Ecto neural progenitor cell (in vitro differentiated cells): ENCODE measurements around the gene CLEC16A.

Source experiments
- DNase-seq: peaks from one replicate; pipeline ENCODE4 v3.0.0-alpha.2; 2018; ENCODE audit warnings: low spot score

CLEC16A gene

GRCh38 chr16:11125936-11126335 lies 181.6 kb downstream of the CLEC16A start:
- DNase-seq: no peak

DNA sequence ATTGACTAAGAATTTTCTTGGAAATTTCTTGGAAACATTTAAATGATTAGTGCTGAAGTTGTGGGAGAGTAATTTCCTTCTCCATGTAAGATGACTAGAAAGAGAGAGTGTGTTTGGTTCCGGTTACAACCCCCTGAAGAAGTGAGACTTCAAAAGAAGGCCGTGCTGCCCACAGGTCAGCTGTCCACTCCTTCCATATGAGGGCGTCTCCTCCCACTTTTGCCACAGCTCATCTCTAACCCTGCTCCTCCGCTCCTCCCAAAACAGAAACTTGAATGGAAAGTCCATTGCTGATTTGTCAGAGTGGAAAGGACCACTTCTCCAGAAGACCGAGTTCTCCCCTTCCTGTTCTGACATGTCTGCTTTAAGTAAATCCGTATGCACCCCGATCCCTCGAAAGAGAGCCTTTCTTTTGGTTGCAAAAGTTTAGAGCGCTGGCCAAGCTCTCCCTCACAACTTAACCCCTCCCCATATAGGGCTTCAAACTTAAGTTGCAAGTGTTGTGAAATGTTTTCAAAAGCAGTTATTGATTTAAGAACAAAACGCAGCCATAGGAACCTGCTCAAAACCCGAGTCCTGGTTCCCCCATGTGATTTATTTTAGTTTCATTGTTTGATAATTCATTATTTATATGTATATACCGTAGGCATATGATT lies 182.2 kb downstream of the CLEC16A start:
- DNase-seq: no peak

GRCh38 chr16:11127610-11128195 lies 183.3 kb downstream of the CLEC16A start:
- DNase-seq: no peak

DNA sequence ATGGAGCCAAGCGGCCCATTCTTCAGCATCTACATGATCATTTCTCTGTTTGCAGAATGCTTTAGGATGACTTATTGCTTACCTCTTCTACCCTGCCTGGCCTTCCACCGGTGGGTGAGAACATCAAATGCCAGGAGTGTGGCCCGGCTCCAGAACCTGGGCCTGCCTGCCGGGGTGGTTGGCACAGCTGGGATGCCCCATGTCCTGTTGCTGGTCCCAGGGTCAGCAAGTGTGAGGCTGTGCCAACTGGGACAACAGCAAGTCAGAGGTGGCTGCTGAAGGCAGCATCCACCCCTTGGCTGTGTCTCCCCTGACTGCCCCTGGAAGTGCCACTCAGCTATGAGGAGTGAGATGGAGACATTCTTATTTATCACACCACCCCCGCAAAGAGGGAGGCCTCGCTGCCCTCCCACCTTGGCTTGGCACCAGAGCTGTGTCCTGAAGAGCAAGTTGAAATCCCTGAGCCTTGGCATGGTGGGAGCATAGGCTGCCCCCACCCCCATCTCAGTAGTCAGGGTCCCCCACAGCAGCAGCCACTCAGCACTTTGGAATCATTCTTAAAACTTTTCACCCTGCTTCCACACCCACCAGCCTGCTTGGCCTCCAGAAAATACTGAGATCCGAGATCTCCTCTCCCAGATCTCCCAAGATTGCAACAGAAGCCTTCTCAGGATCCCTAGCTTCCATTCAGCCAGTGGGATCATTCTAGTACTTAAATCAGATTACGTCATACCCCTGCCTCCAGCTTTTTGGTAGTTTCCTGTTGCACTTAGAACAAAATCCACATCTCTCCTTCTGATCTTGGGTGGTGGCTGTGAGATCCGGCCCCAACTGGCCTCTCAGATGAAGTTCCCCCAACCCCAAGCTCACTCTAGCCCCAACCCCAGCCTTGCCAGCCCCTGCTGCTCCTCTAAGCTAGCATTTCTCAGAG lies 184.1 kb downstream of the CLEC16A start:
- DNase-seq: no peak

GRCh38 chr16:11129378-11129781 lies 185.0 kb downstream of the CLEC16A start:
- DNase-seq: no peak

GRCh38 chr16:11130978-11131665 lies 186.8 kb downstream of the CLEC16A start:
- DNase-seq: no peak

DNA sequence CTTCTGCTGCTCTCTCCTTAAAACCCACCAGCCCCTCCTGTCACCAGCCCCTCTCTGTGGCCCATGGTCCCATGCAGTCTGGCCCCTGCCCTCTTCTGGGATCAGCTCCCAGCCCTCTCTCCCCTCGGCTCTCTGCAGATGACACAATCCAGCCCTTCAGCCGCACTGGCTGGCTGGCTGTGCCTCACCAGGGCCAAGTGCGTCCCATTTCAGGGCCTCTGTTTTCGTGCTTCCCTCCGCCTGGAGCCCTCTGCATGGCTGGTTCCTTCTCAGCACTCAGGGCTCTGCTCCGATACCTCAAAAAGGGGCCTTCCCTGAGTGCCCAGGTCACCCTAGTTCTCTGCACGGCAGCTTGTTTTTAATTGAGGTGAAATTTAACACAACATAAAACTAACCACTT lies 187.3 kb downstream of the CLEC16A start:
- no peak for DNase-seq

GRCh38 chr16:11133344-11133943 lies 189.1 kb downstream of the CLEC16A start:
- DNase-seq: no peak

DNA sequence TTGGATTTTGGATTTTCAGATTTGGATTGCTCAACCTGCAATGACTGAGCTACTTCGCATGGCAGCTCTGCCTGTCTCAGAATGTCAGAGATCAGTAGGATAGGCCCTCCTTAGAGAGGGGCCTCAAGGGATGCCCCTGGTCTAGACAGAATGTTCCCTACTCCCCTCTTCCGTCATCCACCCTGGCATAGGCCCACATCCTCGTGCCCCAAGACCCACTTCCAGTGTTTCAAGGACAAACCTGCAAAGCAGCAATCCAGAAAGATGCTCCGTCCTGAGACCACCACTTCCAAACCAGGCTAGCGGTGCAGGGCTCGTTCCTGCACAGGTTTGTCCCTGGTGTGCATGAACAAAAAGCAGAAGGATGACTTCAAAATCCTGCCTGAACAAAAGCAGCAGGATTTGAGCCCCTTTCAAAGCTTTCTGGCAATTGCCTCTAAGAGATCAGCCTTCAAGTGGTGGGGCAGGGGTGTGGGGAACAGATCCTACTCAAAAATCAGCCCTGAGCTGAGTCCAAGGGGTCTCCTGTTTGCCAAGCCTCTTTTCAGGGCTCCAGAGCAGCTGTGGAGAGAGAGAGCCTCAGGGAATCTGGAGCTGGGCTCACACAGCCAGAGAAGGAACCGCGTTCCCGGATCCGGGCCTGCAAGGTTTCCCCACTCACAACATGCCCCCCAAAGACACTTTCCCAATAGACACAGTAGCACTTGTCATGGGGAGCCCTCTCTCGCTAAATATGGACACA lies 190.5 kb downstream of the CLEC16A start:
- DNase-seq: no peak

- DNase-seq: no peak
Observed at GRCh38 chr16:11135464-11135973, 191.2 kb downstream of the CLEC16A start.

GRCh38 chr16:11136600-11136999 lies 192.2 kb downstream of the CLEC16A start:
- no peak for DNase-seq

- no peak for DNase-seq
Observed at GRCh38 chr16:11138022-11138768, 193.8 kb downstream of the CLEC16A start.

DNA sequence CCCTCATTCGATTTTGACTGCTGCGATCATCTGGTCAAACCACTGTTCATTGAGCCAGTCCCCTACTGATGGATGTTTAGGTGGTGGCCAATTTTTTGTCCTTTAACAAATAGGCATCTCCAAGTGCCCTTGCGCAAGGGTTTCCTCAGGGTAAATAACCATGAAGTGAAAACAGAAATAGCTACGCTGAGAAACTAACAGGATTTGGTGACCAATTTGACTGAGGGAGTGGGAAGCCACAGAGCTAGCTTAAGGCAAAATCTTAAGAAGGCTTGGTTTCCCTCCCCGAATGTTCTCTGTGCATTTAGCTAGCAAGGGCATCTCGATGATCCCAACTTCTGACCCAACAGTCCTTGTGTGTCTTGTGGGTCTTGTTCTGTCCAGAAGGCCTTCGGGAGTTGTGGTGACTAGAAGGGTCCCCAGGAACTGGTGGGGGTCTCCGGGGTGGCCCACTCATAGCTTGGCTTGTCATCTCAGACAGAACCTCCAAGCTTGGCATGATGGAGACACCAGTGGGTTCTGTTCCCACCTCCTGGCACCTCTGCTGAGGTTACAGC lies 194.5 kb downstream of the CLEC16A start:
- no peak for DNase-seq

GRCh38 chr16:11139326-11140097 lies 195.1 kb downstream of the CLEC16A start:
- no peak for DNase-seq

DNA sequence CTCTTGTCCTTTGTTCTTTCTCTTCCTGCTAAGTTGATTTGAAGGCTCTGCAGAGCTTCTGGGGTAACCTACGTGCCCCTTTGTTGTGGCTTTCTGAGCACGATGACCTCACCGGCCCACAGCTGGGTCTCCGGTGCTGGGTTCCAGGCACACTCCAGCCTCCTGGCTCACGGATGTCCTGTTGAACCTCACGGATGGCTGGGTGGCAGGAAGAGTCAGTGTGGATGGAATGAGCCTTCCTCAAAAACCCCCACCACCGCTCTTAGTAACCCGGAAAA lies 195.7 kb downstream of the CLEC16A start:
- no peak for DNase-seq

- DNase-seq: no peak
Observed at GRCh38 chr16:11140466-11140865, 196.1 kb downstream of the CLEC16A start.

GRCh38 chr16:11140867-11141266 lies 196.5 kb downstream of the CLEC16A start:
- no peak for DNase-seq

DNA sequence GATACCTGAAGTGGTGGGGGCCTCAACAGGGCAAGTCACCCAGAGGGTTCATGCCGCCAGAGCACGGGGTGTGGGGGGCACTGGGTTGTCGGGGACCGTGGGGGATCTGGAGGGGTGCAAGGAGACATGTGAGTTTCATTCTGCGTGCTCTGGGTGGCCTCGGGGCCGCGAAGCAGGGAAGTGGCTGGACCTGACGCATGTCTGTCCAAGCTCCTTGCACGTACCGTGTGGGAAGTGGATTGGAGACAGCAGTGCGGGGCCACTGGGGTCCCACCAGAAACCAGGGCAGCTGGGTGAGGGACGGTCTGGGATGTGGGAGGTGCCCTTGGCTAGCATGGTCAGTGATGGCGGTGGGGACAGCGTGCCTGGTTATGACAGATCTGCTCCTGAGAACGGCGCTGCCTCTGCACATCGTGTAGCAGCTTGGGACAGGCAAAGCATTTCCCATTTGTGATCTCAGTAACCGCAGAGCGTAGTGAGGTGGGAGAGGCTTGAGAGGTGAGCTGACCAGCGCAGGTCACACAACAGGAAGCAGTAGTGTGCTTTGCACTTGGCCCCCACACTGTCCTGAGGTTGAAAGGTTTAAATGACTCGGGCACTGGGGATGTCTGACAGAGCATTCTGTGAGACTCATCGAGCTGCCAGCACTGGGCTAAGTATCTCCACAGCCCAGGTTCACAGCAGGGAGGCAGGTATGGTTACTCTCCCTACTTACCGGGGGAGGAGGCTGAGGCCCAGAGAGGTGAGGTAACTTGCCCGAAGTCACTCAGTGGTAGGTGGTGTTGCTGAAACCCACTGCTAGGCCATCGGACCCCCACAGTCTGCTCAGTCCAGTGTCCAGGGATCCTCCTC lies 197.3 kb downstream of the CLEC16A start:
- no peak for DNase-seq

GRCh38 chr16:11142261-11142630 lies 197.9 kb downstream of the CLEC16A start:
- DNase-seq: no peak
